ENCODE data around the gene GAL.

GAL gene

GRCh38 chr11:68692871-68693483, 8.6 kb downstream of the GAL start:
- in situ Hi-C loops (cut with HindIII; ENCODE audit: low pct_ligation_motif_present, low pct_unique_long_range_greater_than_20kb, low sequenced_read_pairs): no loop called here
- no peak for DNase-seq

GRCh38 chr11:68693484-68693882, 9.1 kb downstream of the GAL start:
- DNase-seq: no peak
- in situ Hi-C loops (cut with HindIII; ENCODE audit: low pct_ligation_motif_present, low pct_unique_long_range_greater_than_20kb, low sequenced_read_pairs): no loop called here

DNA sequence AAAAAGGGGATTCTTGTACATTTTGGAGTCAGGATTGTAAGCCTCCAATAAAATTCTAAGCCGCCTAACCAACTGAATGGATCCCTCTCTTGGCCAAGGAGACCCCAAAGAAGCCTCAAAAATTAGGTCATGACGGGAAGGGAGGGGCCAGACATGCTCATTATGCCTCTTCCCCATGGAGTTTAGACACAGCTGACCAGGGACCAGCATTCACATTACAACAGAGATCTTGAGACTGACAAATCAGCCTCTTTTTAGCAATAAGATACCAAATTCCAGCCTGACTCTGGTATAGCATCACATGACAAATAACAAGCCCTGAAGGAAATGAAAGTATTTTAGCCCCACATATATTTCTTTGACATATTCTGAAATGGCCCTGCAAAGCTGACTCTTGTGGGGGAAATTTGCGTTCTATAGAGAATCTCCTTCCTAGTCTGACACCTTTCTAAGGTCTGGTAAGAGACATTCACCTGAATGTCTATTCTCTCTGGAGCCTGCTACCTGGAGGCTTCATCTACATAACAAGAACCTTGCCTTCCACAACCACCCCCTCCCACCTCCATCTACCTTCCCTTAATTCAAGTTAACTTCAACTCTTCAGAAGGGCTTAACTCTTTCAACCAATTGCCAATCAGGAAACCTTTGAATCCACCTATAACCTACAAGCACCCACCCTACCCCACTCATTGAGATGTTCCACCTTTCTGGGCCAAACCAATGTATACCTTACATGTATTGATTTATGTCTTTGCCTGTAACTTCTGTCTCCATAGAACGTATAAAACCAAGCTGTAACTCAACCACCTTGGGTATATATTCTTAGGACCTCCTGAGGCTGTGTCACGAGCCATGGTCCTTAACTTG, 10.3 kb downstream of the GAL start:
- no peak for DNase-seq
- in situ Hi-C loops (cut with HindIII; ENCODE audit: low pct_ligation_motif_present, low pct_unique_long_range_greater_than_20kb, low sequenced_read_pairs): no loop called here

DNA sequence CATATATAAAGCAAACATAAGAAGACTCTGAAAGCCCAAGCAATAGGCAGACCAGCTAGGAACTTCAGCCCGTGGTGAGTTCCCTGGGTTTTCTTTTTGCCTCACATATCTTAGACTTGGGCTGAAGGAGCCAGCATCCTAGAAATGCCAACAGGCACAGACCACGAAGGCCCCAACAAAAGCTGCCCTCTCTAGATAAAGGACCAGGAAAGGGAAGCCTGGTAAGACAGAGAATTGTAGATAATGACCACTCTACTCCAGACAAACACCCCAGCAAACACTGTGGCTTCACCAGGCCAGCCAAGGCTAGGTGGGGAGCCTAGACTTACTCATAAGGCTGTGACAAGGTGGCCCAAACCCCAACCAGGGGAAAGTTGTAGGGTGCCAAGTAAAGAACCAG, 11.2 kb downstream of the GAL start:
- no peak for DNase-seq
- in situ Hi-C loops (cut with HindIII; ENCODE audit: low pct_ligation_motif_present, low pct_unique_long_range_greater_than_20kb, low sequenced_read_pairs): no loop called here

GRCh38 chr11:68698993-68699392, 14.6 kb downstream of the GAL start:
- in situ Hi-C loops (cut with HindIII; ENCODE audit: low pct_ligation_motif_present, low pct_unique_long_range_greater_than_20kb, low sequenced_read_pairs): no loop called here
- DNase-seq: no peak

DNA sequence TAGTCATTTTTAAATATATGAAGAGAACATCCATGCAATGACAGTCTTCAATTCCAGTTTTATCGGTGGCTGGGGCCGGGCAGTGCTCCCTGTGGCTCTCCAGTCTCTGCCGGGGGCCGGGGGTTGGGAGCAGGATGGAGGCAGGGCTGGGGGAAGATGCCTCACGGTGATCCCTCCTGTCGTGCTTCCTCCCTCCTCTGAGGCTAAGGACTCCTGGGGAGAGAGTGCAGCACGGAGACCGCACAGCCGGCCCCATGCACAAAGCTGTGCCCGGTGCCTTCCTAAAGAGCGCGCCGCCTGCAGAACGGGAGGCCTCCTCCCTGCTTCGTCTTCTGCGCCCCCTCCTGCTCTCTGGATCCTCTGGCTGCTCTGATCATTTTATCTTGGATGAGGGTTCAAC, 20.5 kb downstream of the GAL start:
- in situ Hi-C loops (cut with HindIII; ENCODE audit: low pct_ligation_motif_present, low pct_unique_long_range_greater_than_20kb, low sequenced_read_pairs): no loop called here

GRCh38 chr11:68707527-68707926, 23.2 kb downstream of the GAL start:
- DNase-seq: no peak
- in situ Hi-C loops (cut with HindIII; ENCODE audit: low pct_ligation_motif_present, low pct_unique_long_range_greater_than_20kb, low sequenced_read_pairs): no loop called here

More for the DNA sequence above, 20.5 kb downstream of the GAL start:
- DNase-seq: no peak

GRCh38 chr11:68709062-68709461, 24.7 kb downstream of the GAL start:
- no peak for DNase-seq
- in situ Hi-C loops (cut with HindIII; ENCODE audit: low pct_ligation_motif_present, low pct_unique_long_range_greater_than_20kb, low sequenced_read_pairs): no loop called here

GRCh38 chr11:68710409-68710808, 26.1 kb downstream of the GAL start:
- DNase-seq: no peak
- in situ Hi-C loops (cut with HindIII; ENCODE audit: low pct_ligation_motif_present, low pct_unique_long_range_greater_than_20kb, low sequenced_read_pairs): no loop called here

DNA sequence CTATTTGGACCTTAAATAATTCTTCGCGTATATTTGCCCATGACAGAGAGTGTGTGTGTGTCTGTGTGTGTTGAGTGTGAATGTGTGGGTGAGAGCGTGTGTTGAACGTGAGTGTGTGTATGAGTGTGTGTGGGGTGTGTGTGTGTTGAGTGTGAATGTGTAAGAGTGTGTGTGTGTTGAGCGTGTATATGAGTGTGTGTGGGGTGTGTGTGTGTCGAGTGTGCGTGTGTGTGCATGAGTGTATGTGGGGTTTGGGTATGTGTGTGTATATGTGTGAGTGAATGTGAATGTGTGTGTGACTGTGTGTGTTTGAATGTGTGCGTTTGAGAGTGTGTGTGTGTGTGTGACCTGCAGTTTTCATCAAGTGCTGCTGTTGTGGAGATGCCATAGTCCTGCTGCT, 26.8 kb downstream of the GAL start:
- DNase-seq: no peak
- in situ Hi-C loops (cut with HindIII; ENCODE audit: low pct_ligation_motif_present, low pct_unique_long_range_greater_than_20kb, low sequenced_read_pairs): no loop called here

DNA sequence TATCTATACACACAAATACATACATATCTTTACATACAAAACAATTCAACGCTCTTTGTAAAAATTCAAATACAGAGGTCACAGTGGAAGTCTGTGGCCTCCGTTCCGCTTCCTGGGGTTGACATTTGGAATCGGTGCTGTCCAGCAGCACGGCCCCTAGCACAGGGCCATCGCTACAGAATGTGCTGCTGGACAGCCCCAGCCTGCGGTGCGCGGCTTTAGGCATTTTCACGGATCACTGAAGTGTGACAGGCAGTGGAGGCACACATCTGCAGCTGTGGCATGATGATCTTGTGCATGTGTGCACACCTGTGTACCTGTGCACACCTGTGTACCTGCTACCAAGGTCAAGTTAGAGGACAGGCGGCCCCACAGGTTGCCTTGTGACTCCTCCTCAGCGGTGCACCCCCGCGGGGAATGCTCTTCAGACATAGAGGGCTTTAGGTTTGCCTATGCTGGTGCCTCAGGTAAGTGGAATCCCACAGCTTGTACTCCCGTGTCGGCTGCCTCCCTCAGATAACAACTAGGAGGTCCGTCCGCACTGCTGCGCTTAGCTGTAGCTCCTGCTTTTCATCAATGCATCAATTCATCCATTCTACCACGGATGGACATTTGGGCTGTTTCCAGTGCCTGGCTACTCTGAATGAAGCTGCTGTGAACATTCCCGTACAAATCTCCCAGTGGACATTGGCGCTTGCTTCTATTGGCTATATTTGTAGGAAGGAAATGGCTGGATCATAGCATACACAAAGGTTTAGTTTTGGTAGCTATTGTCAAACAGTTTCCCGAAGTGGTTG, 29.9 kb downstream of the GAL start:
- DNase-seq: no peak
- in situ Hi-C loops (cut with HindIII; ENCODE audit: low pct_ligation_motif_present, low pct_unique_long_range_greater_than_20kb, low sequenced_read_pairs): no loop called here

DNA sequence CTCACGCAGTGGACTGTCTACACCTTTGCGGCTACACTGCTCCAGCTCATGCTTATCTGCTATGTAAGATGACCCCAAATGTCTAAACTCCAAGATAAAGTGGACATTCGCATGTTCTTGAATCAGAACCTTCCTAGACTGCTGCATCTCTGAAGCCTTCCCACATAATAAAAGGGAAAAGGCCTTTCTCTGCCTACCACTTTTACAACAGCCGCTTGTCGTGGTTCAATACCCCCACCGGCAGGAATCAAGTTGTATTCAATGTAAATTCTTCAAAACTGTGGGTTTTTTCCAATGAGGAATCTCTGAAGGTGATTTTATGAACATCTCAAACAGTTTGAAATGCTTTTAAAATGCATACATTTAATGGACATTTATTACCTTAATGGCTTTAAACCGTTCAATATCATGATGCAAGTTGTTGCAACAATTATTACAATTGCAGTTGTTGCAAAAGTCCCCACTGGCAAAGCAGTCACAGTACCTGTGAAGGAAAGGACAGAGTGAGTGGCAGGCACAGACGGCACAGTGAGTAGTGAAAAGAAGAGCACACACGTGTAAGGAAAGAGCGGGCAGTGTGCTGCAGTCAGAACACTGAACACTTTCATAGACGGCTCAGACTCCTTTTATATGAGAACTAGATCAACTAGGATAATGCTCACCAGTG, 31.2 kb downstream of the GAL start:
- no peak for DNase-seq
- in situ Hi-C loops (cut with HindIII; ENCODE audit: low pct_ligation_motif_present, low pct_unique_long_range_greater_than_20kb, low sequenced_read_pairs): no loop called here

DNA sequence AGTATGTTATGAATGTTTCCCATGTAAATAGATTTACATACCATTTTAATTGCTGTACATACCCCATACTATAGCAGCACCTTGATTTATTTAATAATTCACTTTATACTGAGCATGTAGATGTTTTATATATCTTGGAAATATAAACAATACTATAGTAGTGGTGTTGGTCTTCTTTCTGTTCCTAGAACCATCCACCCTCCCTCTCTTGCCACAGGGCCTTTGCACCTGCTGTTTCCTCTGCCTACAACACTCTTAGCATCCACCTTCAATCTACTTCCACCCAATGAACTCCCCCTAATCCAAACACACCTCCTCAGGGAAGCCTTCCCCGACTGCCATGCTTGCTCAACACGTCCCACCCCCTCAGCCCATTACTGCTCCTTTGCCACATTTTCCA, 36.7 kb downstream of the GAL start:
- DNase-seq: no peak
- in situ Hi-C loops (cut with HindIII; ENCODE audit: low pct_ligation_motif_present, low pct_unique_long_range_greater_than_20kb, low sequenced_read_pairs): no loop called here

- in situ Hi-C loops (cut with HindIII; ENCODE audit: low pct_ligation_motif_present, low pct_unique_long_range_greater_than_20kb, low sequenced_read_pairs): no loop called here
These were observed 37.8 kb downstream of the GAL start for GRCh38 chr11:68722143-68722542.

DNA sequence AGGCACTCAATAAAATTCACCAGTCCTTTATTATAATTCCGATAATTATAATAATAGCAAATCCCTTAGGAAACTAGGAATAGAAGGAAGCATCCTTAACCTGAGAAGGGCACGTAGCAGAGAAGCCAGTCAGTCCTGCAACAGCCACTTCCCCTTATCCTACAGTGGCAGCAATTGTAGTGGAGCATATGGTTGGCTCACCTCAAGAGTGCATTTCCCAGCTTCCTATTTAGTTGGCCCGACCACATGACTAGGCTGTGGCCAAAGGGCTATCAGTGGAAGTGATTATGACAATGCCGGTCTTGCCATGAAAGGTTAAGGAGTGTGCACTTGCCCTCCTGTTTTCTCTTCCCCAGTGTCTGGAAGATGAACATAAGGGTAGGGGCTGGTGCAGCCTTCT, 39.9 kb downstream of the GAL start:
- in situ Hi-C loops (cut with HindIII; ENCODE audit: low pct_ligation_motif_present, low pct_unique_long_range_greater_than_20kb, low sequenced_read_pairs): no loop called here
- DNase-seq: no peak

More at GRCh38 chr11:68722143-68722542, 37.8 kb downstream of the GAL start:
- DNase-seq: no peak

GRCh38 chr11:68727783-68728182, 43.4 kb downstream of the GAL start:
- no peak for DNase-seq
- in situ Hi-C loops (cut with HindIII; ENCODE audit: low pct_ligation_motif_present, low pct_unique_long_range_greater_than_20kb, low sequenced_read_pairs): no loop called here

- in situ Hi-C loops (cut with HindIII; ENCODE audit: low pct_ligation_motif_present, low pct_unique_long_range_greater_than_20kb, low sequenced_read_pairs): no loop called here
- DNase-seq: no peak
These were observed 49.8 kb downstream of the GAL start for GRCh38 chr11:68734111-68734510.

GRCh38 chr11:68735125-68735524, 50.8 kb downstream of the GAL start:
- no peak for DNase-seq
- in situ Hi-C loops (cut with HindIII; ENCODE audit: low pct_ligation_motif_present, low pct_unique_long_range_greater_than_20kb, low sequenced_read_pairs): no loop called here

DNA sequence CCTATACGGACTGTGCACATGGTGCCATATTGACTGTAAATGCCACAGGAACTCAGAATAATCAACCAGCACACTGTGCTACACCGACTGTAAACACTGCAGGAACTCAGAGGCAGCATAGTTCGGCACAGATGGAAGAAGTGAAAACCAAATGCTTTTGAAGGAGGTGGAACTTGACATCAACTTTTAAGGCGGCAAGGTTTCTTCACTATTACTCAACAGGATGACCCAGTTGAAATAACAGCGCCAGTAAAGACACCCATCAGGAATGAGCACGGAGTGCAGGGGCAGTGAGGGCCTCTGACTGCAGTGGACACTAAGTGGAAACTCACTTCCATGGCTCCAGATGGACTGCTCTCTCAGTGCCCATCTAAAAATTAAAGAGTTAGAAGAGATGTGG, 51.3 kb downstream of the GAL start:
- in situ Hi-C loops (cut with HindIII; ENCODE audit: low pct_ligation_motif_present, low pct_unique_long_range_greater_than_20kb, low sequenced_read_pairs): no loop called here
- no peak for DNase-seq

Data from ACHN (cell line).